IMR-90 (cell line): ENCODE results near the gene HBEGF. TPM values are rescaled to one million over a fixed set of nuclear protein-coding genes. Genes with fewer than 3 reads are reported as not detected.

ENCODE experiments used
- ATAC-seq: fragments of 200-7000 bp; cut with Tn5 transposase; 2 replicates; pipeline ENCODE4 v1.9.1; 2020; ENCODE audit warnings: low read depth, mild to moderate bottlenecking, moderate library complexity
- BruUV-seq: library from RNA; stranded (reverse); fragments of 400-500 nt; replicated peaks from 2 replicates; lab custom pipeline; 2021; lab: Mats Ljungman, UMichigan
- CTCF ChIA-PET: fragments of 300-600 bp; formaldehyde crosslinking; extraction: SDS; loops from one replicate; lab custom pipeline; 2021; ENCODE audit warnings: antibody characterized with exemption; lab: Yijun Ruan, JAX
- POLR2A ChIA-PET: fragments of 300-600 bp; sonication (Branson Sonifier 250); formaldehyde crosslinking; loops from one replicate; lab custom pipeline; 2022; ENCODE audit warnings: antibody characterized with exemption; ENCODE audit not compliant: unreplicated experiment; lab: Charles Lee
- DNase-seq: peaks from one replicate; pipeline ENCODE4 v3.0.0; 2013
- H2AFZ ChIP-seq: replicated peaks from 2 replicates; pipeline ENCODE3; 2013; ENCODE audit warnings: low read length, mild to moderate bottlenecking; ENCODE audit not compliant: poor library complexity
- H2AK5ac ChIP-seq: 2 replicates; pipeline ENCODE4 v1.6.1; 2013; ENCODE audit warnings: low read depth, low read length, inconsistent platforms
- H2AK9ac ChIP-seq: replicated peaks from 2 replicates; pipeline ENCODE3; 2013; ENCODE audit warnings: mild to moderate bottlenecking, low read depth, low read length, moderate library complexity; ENCODE audit not compliant: poor library complexity
- H2BK120ac ChIP-seq: 2 replicates; pipeline ENCODE4 v1.6.1; 2013; ENCODE audit warnings: low read depth, low read length, inconsistent platforms
- H2BK15ac ChIP-seq: 3 replicates; pipeline ENCODE4 v1.6.1; 2013; ENCODE audit warnings: low read depth, low read length, inconsistent platforms
- H2BK20ac ChIP-seq: 2 replicates; pipeline ENCODE4 v1.6.1; 2013; ENCODE audit warnings: low read depth, mild to moderate bottlenecking, inconsistent platforms, low read length, moderate library complexity
- H2BK5ac ChIP-seq: 2 replicates; pipeline ENCODE4 v1.6.1; 2013; ENCODE audit warnings: mild to moderate bottlenecking, low read depth, low read length, inconsistent platforms; ENCODE audit not compliant: poor library complexity, severe bottlenecking
- H3K14ac ChIP-seq: replicated peaks from 2 replicates; pipeline ENCODE4 v1.6.1; 2013; ENCODE audit warnings: low read depth, low read length, inconsistent platforms
- H3K18ac ChIP-seq: 2 replicates; pipeline ENCODE4 v1.6.1; 2013; ENCODE audit warnings: low read depth, low read length, control low read depth
- H3K23ac ChIP-seq: 2 replicates; pipeline ENCODE4 v1.6.1; 2013; ENCODE audit warnings: low read depth, low read length, inconsistent platforms
- H3K27ac ChIP-seq: 2 replicates; pipeline ENCODE4 v1.5.1; 2013; ENCODE audit warnings: mild to moderate bottlenecking, control low read depth, low read length; ENCODE audit not compliant: insufficient read depth
- H3K27me3 ChIP-seq: 2 replicates; pipeline ENCODE4 v1.6.1; 2013; ENCODE audit warnings: low read length; ENCODE audit not compliant: control insufficient read depth, insufficient read depth
- H3K36me3 ChIP-seq: 2 replicates; pipeline ENCODE4 v1.6.1; 2013; ENCODE audit warnings: low read length, mixed read lengths; ENCODE audit not compliant: control insufficient read depth, insufficient read depth
- H3K4ac ChIP-seq: 2 replicates; pipeline ENCODE4 v1.6.1; 2013; ENCODE audit warnings: low read depth, low read length, inconsistent platforms
- H3K4me1 ChIP-seq: 2 replicates; pipeline ENCODE4 v1.6.1; 2013; ENCODE audit warnings: low read length, mixed read lengths; ENCODE audit not compliant: control insufficient read depth, insufficient read depth
- H3K4me2 ChIP-seq: 2 replicates; pipeline ENCODE4 v1.6.1; 2013; ENCODE audit warnings: low read depth, mild to moderate bottlenecking, control low read depth, low read length, moderate library complexity
- H3K4me3 ChIP-seq: 2 replicates; pipeline ENCODE4 v1.5.1; 2013; ENCODE audit warnings: low read depth, mild to moderate bottlenecking, control low read depth, low read length, moderate library complexity; ENCODE audit not compliant: insufficient read depth
- H3K56ac ChIP-seq: 2 replicates; pipeline ENCODE4 v1.6.1; 2013; ENCODE audit warnings: low read length, inconsistent platforms; ENCODE audit not compliant: insufficient read depth; ENCODE audit errors: extremely low read depth
- H3K79me1 ChIP-seq, 2 experiments: 2 replicates each; pipeline ENCODE4 v1.6.1; 2013; ENCODE audit warnings: low read length in 2 of 2, inconsistent platforms in 1 of 2, low read depth in 1 of 2
- H3K9ac ChIP-seq: 2 replicates; pipeline ENCODE4 v1.6.1; 2013; ENCODE audit warnings: low read depth, low read length, control low read depth
- H3K9me1 ChIP-seq: 2 replicates; pipeline ENCODE4 v1.6.1; 2013; ENCODE audit warnings: low read length, inconsistent platforms; ENCODE audit not compliant: insufficient read depth
- H3K9me3 ChIP-seq: 2 replicates; pipeline ENCODE4 v1.6.1; 2013; ENCODE audit warnings: low read length; ENCODE audit not compliant: control insufficient read depth, insufficient read depth
- H4K20me1 ChIP-seq: 2 replicates; pipeline ENCODE4 v1.6.1; 2013; ENCODE audit warnings: low read length, inconsistent platforms; ENCODE audit not compliant: insufficient read depth
- H4K5ac ChIP-seq: 2 replicates; pipeline ENCODE4 v1.6.1; 2013; ENCODE audit warnings: mild to moderate bottlenecking, low read depth, low read length, control low read depth
- H4K8ac ChIP-seq, 2 experiments: 2 replicates each; pipeline ENCODE4 v1.6.1; 2013; ENCODE audit warnings: low read depth in 2 of 2, low read length in 2 of 2, control low read depth in 1 of 2, inconsistent platforms in 1 of 2
- H4K91ac ChIP-seq: 2 replicates; pipeline ENCODE4 v1.6.1; 2013; ENCODE audit warnings: low read depth, low read length, inconsistent platforms; ENCODE audit not compliant: insufficient read depth
- BHLHE40 ChIP-seq: fragments of 150-350 bp; IDR thresholded peaks from 2 replicates; pipeline ENCODE4 v1.6.1; 2016; ENCODE audit warnings: mild to moderate bottlenecking, low read depth, low read length
- CEBPB ChIP-seq: IDR thresholded peaks from 2 replicates; pipeline ENCODE4 v1.6.1; 2012; ENCODE audit warnings: low read depth, low read length, improper control_type of control experiment
- CTCF ChIP-seq: conservative IDR thresholded peaks from 2 replicates; pipeline ENCODE4 v1.5.1; 2012; ENCODE audit warnings: mild to moderate bottlenecking, low read depth, low read length, improper control_type of control experiment
- ELK1 ChIP-seq: fragments of 150-350 bp; IDR thresholded peaks from 2 replicates; pipeline ENCODE4 v1.6.1; 2016; ENCODE audit warnings: low read depth, mild to moderate bottlenecking, low read length, moderate library complexity, borderline replicate concordance
- FOS ChIP-seq: fragments of 150-350 bp; IDR thresholded peaks from 2 replicates; pipeline ENCODE4 v1.6.1; 2016; ENCODE audit warnings: low read depth, low read length
- MAZ ChIP-seq: IDR thresholded peaks from 2 replicates; pipeline ENCODE4 v1.6.1; 2012; ENCODE audit warnings: low read depth, mild to moderate bottlenecking, low read length, improper control_type of control experiment, moderate library complexity, borderline replicate concordance
- MXI1 ChIP-seq: IDR thresholded peaks from 2 replicates; pipeline ENCODE4 v1.6.1; 2012; ENCODE audit warnings: low read depth, mild to moderate bottlenecking, low read length, moderate library complexity, borderline replicate concordance
- NFE2L2 ChIP-seq: fragments of 150-350 bp; IDR thresholded peaks from 2 replicates; pipeline ENCODE4 v1.6.1; 2016; ENCODE audit warnings: low read depth, mild to moderate bottlenecking, low read length
- POLR2A ChIP-seq: IDR thresholded peaks from 2 replicates; pipeline ENCODE4 v1.6.1; 2012; ENCODE audit warnings: mild to moderate bottlenecking, low read depth, low read length
- RFX5 ChIP-seq: IDR thresholded peaks from 2 replicates; pipeline ENCODE4 v1.8.0; 2012; ENCODE audit warnings: low read depth, mild to moderate bottlenecking, low read length, moderate library complexity
- WGBS, 2 experiments: methylation state at CpG; one replicate each; pipeline versions ENCODE4 v1.1.5 to v1.1.7; 2013; ENCODE audit warnings: missing lambda C conversion rate in 2 of 2; ENCODE audit not compliant: insufficient read length in 1 of 2; ENCODE audit errors: extremely low coverage in 2 of 2; 5-methylcytosine and 5-hydroxymethylcytosine counted together
- dilution Hi-C: fragments of 300-500 bp; cut with HindIII; formaldehyde crosslinking; loops from one replicate; pipeline ENCODE4 v1.14.3; 2018; ENCODE audit warnings: low sequenced_read_pairs; ENCODE audit not compliant: unreplicated experiment
- in situ Hi-C: fragments of 300-500 bp; cut with MboI; formaldehyde crosslinking; loops from 3 replicates; pipeline ENCODE4 v1.14.3; 2019; ENCODE audit warnings: low sequenced_read_pairs, inconsistent platforms, mixed read lengths
- intact Hi-C: fragments of 100-400 bp; cut with micrococcal nuclease; formaldehyde crosslinking; loops from 2 replicates; pipeline ENCODE4 v1.10.0; 2022
- polyA plus RNA-seq, 3 experiments: library from polyadenylated mRNA; depleted of rRNA; stranded (reverse); fragments of >200 nt; gene quantifications; 2 replicates each; pipeline ENCODE4 v1.2.3, GENCODE V29; 2012; ENCODE audit warnings: low replicate concordance in 1 of 3
- total RNA-seq: library from RNA; depleted of rRNA; stranded (reverse); fragments of >200 nt; gene quantifications from 2 replicates; pipeline ENCODE4 v1.2.3, GENCODE V29; 2012

Gene HBEGF
- total and polyA plus RNA-seq, 2 of the 4 experiments (the other 2 are of a cell fraction) = 18.8 to 36.1 TPM

- Histone ChIP-seq H2AFZ (no peak overlapping the region), H2BK120ac (no peak overlapping the region), H3K9ac (no peak overlapping the region), H2BK15ac (no peak overlapping the region), H2BK5ac (no peak overlapping the region), H2BK20ac (no peak overlapping the region), H3K23ac (no peak overlapping the region), H4K20me1 (peaks cover 14% of the 10 kb centered on the region; the same call in 1 of the 2 replicates), H3K9me3 (no peaks in the 10 kb centered on the region), H3K27me3 (no peaks in the 10 kb centered on the region), H4K8ac (no peak overlapping the region), H3K4ac (no peak overlapping the region), H3K14ac (no peak overlapping the region), H3K4me3 (no peak overlapping the region), H4K91ac (no peak overlapping the region), H3K27ac (no peak overlapping the region), H3K4me1 (peaks cover 11% of the 10 kb centered on the region), H3K18ac (no peak overlapping the region), H3K36me3 (no peaks in the 10 kb centered on the region), H3K9me1 (peaks cover 6% of the 10 kb centered on the region), H3K56ac (no peak overlapping the region), H3K79me1 (peaks cover 8 to 53% of the 10 kb centered on the region in 2 experiments), H4K5ac (no peak overlapping the region), H2AK5ac (no peak overlapping the region), H2AK9ac (no peak overlapping the region), H3K4me2 (no peak overlapping the region)
- dilution Hi-C loops (no loop called here), intact Hi-C loops (loop anchor here (2.0 to 5.0 kb wide), 2 partner anchors 44 to 53 kb away; partner anchors contain the start of gene HBEGF), in situ Hi-C loops (no loop called here)
- TF ChIP-seq CEBPB (no peak), CTCF (no peak), BHLHE40 (no peak), RFX5 (no peak), POLR2A (no peak), MXI1 (no peak), FOS (no peak), ELK1 (no peak), NFE2L2 (no peak), MAZ (no peak)
- 67% methylated on average over 1 of the region's 2 CpGs; no CpG with 5 or more reads in 1 of the 2 experiments for WGBS, 2 experiments
- ATAC-seq = no peak
- ChIA-PET CTCF (interaction anchor here (1.2 kb wide), 1 partner anchor 64 kb away, joined by 3 read pairs; no protein-coding TSS in a partner anchor), POLR2A (no interaction called here)
- BruUV-seq = no TSS peak
- no peak for DNase-seq
Measured at GRCh38 chr5:140294753-140295152, 51.6 kb downstream of the HBEGF start.
